Measurements from ENCODE around the gene KLHDC7B. TPM values are rescaled to one million over a fixed set of nuclear protein-coding genes. Genes with fewer than 3 reads are reported as not detected.
"Not testable (repeated sequence)": the region's sequence is repeated elsewhere in the genome, so short reads cannot be mapped to it uniquely, and the experiment has no call there.

KLHDC7B gene
- total and polyA plus RNA-seq, 4 experiments from 2014 or later: 4.3 to 7.5 (median 7.3) TPM

- DNase-seq: peak in 1 of 5 donors; percentile 41
- POLR2A ChIA-PET (ENCODE audit: partially characterized antibody): interaction anchor here (1.0 to 9.5 kb wide), 10 partner anchors 6 to 89 kb away, joined by 3 to 321 read pairs (median 10); partner anchors contain the start of genes CHKB, KLHDC7B, LMF2 and NCAPH2
These were observed 13.6 kb upstream of the KLHDC7B start for GRCh38 chr22:50531962-50532674.

GRCh38 chr22:50532824-50533796, 12.6 kb upstream of the KLHDC7B start:
- Histone ChIP-seq H3K4me1 (ENCODE audit: insufficient read depth, low read length) (peaks cover 45% of the 10 kb centered on the region), H3K9me3 (ENCODE audit: control insufficient read depth in 1 of 2, low read length in 2 of 2) (no peaks in the 10 kb centered on the region), H3K27ac (ENCODE audit: low read depth, low read length) (peak overlapping the region; percentile 96), H3K36me3 (ENCODE audit: insufficient read depth, low read length) (no peaks in the 10 kb centered on the region), H3K27me3 (ENCODE audit: insufficient read depth, low read length) (no peaks in the 10 kb centered on the region), H3K4me3 (ENCODE audit: low read length in 2 of 2) (no peak overlapping the region)
- Mint-ChIP-seq H3K36me3 (no peaks in the 10 kb centered on the region), H3K9me3 (peaks cover 0 to 3% (median 0%) of the 10 kb centered on the region in 8 donors), H3K27me3 (no peaks in the 10 kb centered on the region), H3K4me1 (peaks cover 11 to 43% (median 30%) of the 10 kb centered on the region in 4 donors), H3K27ac (peak overlapping the region; percentile 81 to 97 (median 88)), H3K4me3 (peak overlapping the region; percentile 5 to 87 (median 56))
- DNase-seq: no peak
- CTCF ChIA-PET (ENCODE audit: partially characterized antibody): no interaction called here
- intact Hi-C loops (cut with micrococcal nuclease): no loop called here
- POLR2A ChIA-PET (ENCODE audit: partially characterized antibody): interaction anchor here (1.4 to 10.4 kb wide), 9 partner anchors 5 to 88 kb away, joined by 3 to 321 read pairs (median 16); partner anchors contain the start of genes KLHDC7B, LMF2, NCAPH2 and SCO2

More at GRCh38 chr22:50531962-50532674, 13.6 kb upstream of the KLHDC7B start:
- Mint-ChIP-seq H3K27me3 (no peaks in the 10 kb centered on the region), H3K4me3 (peak overlapping the region; percentile 77 to 95 (median 92)), H3K36me3 (no peaks in the 10 kb centered on the region), H3K9me3 (peaks cover 0 to 2% (median 0%) of the 10 kb centered on the region in 8 donors), H3K4me1 (peaks cover 11 to 48% (median 33%) of the 10 kb centered on the region in 4 donors), H3K27ac (peak overlapping the region; percentile 79 to 98 (median 97))
- CTCF ChIA-PET (ENCODE audit: partially characterized antibody): no interaction called here
- H3K9me3 ChIP-seq (ENCODE audit: control insufficient read depth in 1 of 2, low read length in 2 of 2): no peaks in the 10 kb centered on the region
- H3K4me3 ChIP-seq (ENCODE audit: low read length in 2 of 2): peak overlapping the region in 1 of 2 donors; percentile 94
- no peaks in the 10 kb centered on the region for H3K27me3 ChIP-seq (ENCODE audit: insufficient read depth, low read length)
- intact Hi-C loops (cut with micrococcal nuclease): loop anchor here (1.0 kb wide), 1 partner anchor 7 kb away; no protein-coding TSS in a partner anchor
- peak overlapping the region; percentile 96 for H3K27ac ChIP-seq (ENCODE audit: low read depth, low read length)
- no peaks in the 10 kb centered on the region for H3K36me3 ChIP-seq (ENCODE audit: insufficient read depth, low read length)
- peaks cover 47% of the 10 kb centered on the region for H3K4me1 ChIP-seq (ENCODE audit: insufficient read depth, low read length)

- H3K36me3 ChIP-seq (ENCODE audit: insufficient read depth, low read length); intact Hi-C loops (cut with micrococcal nuclease); H3K9me3 Mint-ChIP-seq; H3K27me3 ChIP-seq (ENCODE audit: insufficient read depth, low read length); H3K36me3 Mint-ChIP-seq; H3K27me3 Mint-ChIP-seq; H3K4me3 ChIP-seq (ENCODE audit: low read length in 2 of 2); H3K9me3 ChIP-seq (ENCODE audit: control insufficient read depth in 1 of 2, low read length in 2 of 2): not testable (repeated sequence)
- ChIA-PET POLR2A (ENCODE audit: partially characterized antibody) (interaction anchor here (1.4 to 10.4 kb wide), 4 partner anchors 6 to 64 kb away, joined by 3 to 321 read pairs (median 22); partner anchors contain the start of genes KLHDC7B, SCO2 and TYMP), CTCF (ENCODE audit: partially characterized antibody) (interaction anchor here (0.8 to 2.3 kb wide), 2 partner anchors 8 to 87 kb away, joined by 4 to 8 read pairs; partner anchors contain the start of gene SCO2)
- H3K27ac Mint-ChIP-seq: peak overlapping the region; percentile 71 to 97 (median 88)
- peak in 2 of 5 donors; percentile 24 to 29 for DNase-seq
- H3K4me1 ChIP-seq (ENCODE audit: insufficient read depth, low read length): peaks cover 45% of the 10 kb centered on the region
- peaks cover 13 to 39% (median 30%) of the 10 kb centered on the region in 4 donors for H3K4me1 Mint-ChIP-seq
- H3K4me3 Mint-ChIP-seq: peak overlapping the region; percentile 34 to 81 (median 56)
- peak overlapping the region; percentile 7 for H3K27ac ChIP-seq (ENCODE audit: low read depth, low read length)
These were observed 11.6 kb upstream of the KLHDC7B start for GRCh38 chr22:50533856-50534711.

GRCh38 chr22:50535113-50535512, 10.6 kb upstream of the KLHDC7B start:
- no peak overlapping the region for H3K4me3 Mint-ChIP-seq
- H3K27ac Mint-ChIP-seq: peak overlapping the region in 3 of 7 donors; percentile 37 to 81 (median 47)
- DNase-seq: no peak
- no peaks in the 10 kb centered on the region for H3K9me3 ChIP-seq (ENCODE audit: control insufficient read depth in 1 of 2, low read length in 2 of 2)
- intact Hi-C loops (cut with micrococcal nuclease): no loop called here
- peaks cover 46% of the 10 kb centered on the region for H3K4me1 ChIP-seq (ENCODE audit: insufficient read depth, low read length)
- POLR2A ChIA-PET (ENCODE audit: partially characterized antibody): interaction anchor here (1.4 to 10.4 kb wide), 3 partner anchors 7 to 86 kb away, joined by 4 to 321 read pairs (median 27); partner anchors contain the start of genes SCO2 and TYMP
- no peaks in the 10 kb centered on the region for H3K27me3 Mint-ChIP-seq
- peaks cover 0 to 3% (median 0%) of the 10 kb centered on the region in 8 donors for H3K9me3 Mint-ChIP-seq
- H3K36me3 ChIP-seq (ENCODE audit: insufficient read depth, low read length): no peaks in the 10 kb centered on the region
- H3K27me3 ChIP-seq (ENCODE audit: insufficient read depth, low read length): no peaks in the 10 kb centered on the region
- CTCF ChIA-PET (ENCODE audit: partially characterized antibody): interaction anchor here (1.7 to 9.2 kb wide), 3 partner anchors 8 to 86 kb away, joined by 3 to 135 read pairs (median 8); partner anchors contain the start of genes SCO2 and TYMP
- H3K36me3 Mint-ChIP-seq: no peaks in the 10 kb centered on the region
- H3K4me3 ChIP-seq (ENCODE audit: low read length in 2 of 2): no peak overlapping the region
- peaks cover 17 to 49% (median 38%) of the 10 kb centered on the region in 4 donors for H3K4me1 Mint-ChIP-seq
- no peak overlapping the region for H3K27ac ChIP-seq (ENCODE audit: low read depth, low read length)

GRCh38 chr22:50536226-50536625, 9.5 kb upstream of the KLHDC7B start:
- H3K36me3 Mint-ChIP-seq: no peaks in the 10 kb centered on the region

GRCh38 chr22:50537765-50538164, 7.9 kb upstream of the KLHDC7B start:
- CTCF ChIA-PET (ENCODE audit: partially characterized antibody): interaction anchor here (1.2 to 9.2 kb wide), 4 partner anchors 10 to 83 kb away, joined by 4 to 135 read pairs (median 18); partner anchors contain the start of genes SCO2, SYCE3 and TYMP
- no peaks in the 10 kb centered on the region for H3K27me3 Mint-ChIP-seq
- H3K4me3 Mint-ChIP-seq: peak overlapping the region in 6 of 8 donors; percentile 49 to 70 (median 60)
- intact Hi-C loops (cut with micrococcal nuclease): no loop called here
- no peak for DNase-seq
- Histone ChIP-seq H3K27me3 (ENCODE audit: insufficient read depth, low read length) (no peaks in the 10 kb centered on the region), H3K9me3 (ENCODE audit: control insufficient read depth in 1 of 2, low read length in 2 of 2) (no peaks in the 10 kb centered on the region), H3K4me1 (ENCODE audit: insufficient read depth, low read length) (peaks cover 41% of the 10 kb centered on the region), H3K4me3 (ENCODE audit: low read length in 2 of 2) (no peak overlapping the region), H3K27ac (ENCODE audit: low read depth, low read length) (peak overlapping the region; percentile 99), H3K36me3 (ENCODE audit: insufficient read depth, low read length) (no peaks in the 10 kb centered on the region)
- peaks cover 25 to 61% (median 49%) of the 10 kb centered on the region in 4 donors for H3K4me1 Mint-ChIP-seq
- no peaks in the 10 kb centered on the region for H3K36me3 Mint-ChIP-seq
- POLR2A ChIA-PET (ENCODE audit: partially characterized antibody): interaction anchor here (2.3 to 10.4 kb wide), 5 partner anchors 10 to 347 kb away, joined by 12 to 321 read pairs (median 52); partner anchors contain the start of genes SCO2 and TYMP
- peak overlapping the region; percentile 86 to 100 (median 96) for H3K27ac Mint-ChIP-seq
- peaks cover 0 to 1% (median 0%) of the 10 kb centered on the region in 8 donors for H3K9me3 Mint-ChIP-seq

More at GRCh38 chr22:50536226-50536625, 9.5 kb upstream of the KLHDC7B start:
- H3K4me3 Mint-ChIP-seq: peak overlapping the region in 2 of 8 donors; percentile 20 to 24
- Histone ChIP-seq H3K27ac (ENCODE audit: low read depth, low read length) (no peak overlapping the region), H3K4me3 (ENCODE audit: low read length in 2 of 2) (no peak overlapping the region), H3K9me3 (ENCODE audit: control insufficient read depth in 1 of 2, low read length in 2 of 2) (no peaks in the 10 kb centered on the region), H3K27me3 (ENCODE audit: insufficient read depth, low read length) (no peaks in the 10 kb centered on the region), H3K4me1 (ENCODE audit: insufficient read depth, low read length) (peaks cover 50% of the 10 kb centered on the region), H3K36me3 (ENCODE audit: insufficient read depth, low read length) (no peaks in the 10 kb centered on the region)
- H3K9me3 Mint-ChIP-seq: peaks cover 0 to 1% (median 0%) of the 10 kb centered on the region in 8 donors
- CTCF ChIA-PET (ENCODE audit: partially characterized antibody): interaction anchor here (1.3 to 9.2 kb wide), 5 partner anchors 9 to 85 kb away, joined by 3 to 135 read pairs (median 7); partner anchors contain the start of genes SCO2, SYCE3 and TYMP
- POLR2A ChIA-PET (ENCODE audit: partially characterized antibody): interaction anchor here (0.6 to 10.4 kb wide), 3 partner anchors 8 to 140 kb away, joined by 3 to 321 read pairs (median 6); partner anchors contain the start of genes SCO2, SYCE3 and TYMP
- no peaks in the 10 kb centered on the region for H3K27me3 Mint-ChIP-seq
- H3K27ac Mint-ChIP-seq: peak overlapping the region in 6 of 7 donors; percentile 22 to 97 (median 52)
- intact Hi-C loops (cut with micrococcal nuclease): no loop called here
- no peak for DNase-seq
- peaks cover 19 to 56% (median 46%) of the 10 kb centered on the region in 4 donors for H3K4me1 Mint-ChIP-seq

All from CD4-positive, alpha-beta memory T cell (primary cell).